Amniotic epithelial cell (primary cell): ENCODE data around the gene RNF215.
"Not testable (repeated sequence)": the region's sequence is repeated elsewhere in the genome, so short reads cannot be mapped to it uniquely, and the experiment has no call there.

Experiments
- DNase-seq: peaks from one replicate; pipeline ENCODE4 v3.0.0-alpha.2; 2010; ENCODE audit warnings: low read depth

The RNF215 gene

DNA sequence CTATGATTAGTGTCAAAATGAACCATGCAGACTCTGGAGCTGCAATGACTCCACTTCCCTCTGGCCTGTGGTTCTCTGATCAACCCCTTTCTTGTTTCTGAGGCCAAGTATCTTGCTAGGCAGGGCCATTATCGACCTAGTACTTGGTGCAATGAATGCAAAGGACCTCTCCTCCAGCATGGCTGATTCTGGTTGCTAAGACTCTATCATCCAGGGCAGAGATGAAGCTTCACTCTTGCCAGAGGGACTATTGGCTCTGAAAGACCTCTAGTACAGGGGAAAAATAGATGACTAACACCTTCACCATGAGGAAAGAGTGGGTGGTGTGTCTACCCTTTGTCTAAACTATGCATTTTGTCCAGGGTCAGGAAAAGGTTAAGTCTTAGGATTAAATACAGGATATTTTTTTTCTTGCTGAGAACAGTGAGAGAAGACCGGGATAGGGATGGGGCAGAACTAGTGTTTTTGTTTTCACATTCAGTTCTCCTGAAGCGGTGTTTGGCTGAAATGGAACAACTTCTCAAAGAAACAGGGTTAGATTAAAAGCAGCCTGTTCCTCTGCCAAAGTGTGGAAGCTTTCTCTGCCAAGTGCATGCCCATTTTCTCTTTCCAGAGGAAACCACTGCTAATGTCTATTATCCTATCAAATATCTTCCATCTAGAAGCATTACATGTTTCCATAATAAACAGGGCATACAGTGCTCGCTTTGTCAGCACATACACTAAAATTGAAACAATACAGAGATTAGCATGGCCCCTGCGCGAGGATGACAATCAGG, 33.3 kb upstream of the RNF215 start:
- DNase-seq, result peak; percentile 95

DNA sequence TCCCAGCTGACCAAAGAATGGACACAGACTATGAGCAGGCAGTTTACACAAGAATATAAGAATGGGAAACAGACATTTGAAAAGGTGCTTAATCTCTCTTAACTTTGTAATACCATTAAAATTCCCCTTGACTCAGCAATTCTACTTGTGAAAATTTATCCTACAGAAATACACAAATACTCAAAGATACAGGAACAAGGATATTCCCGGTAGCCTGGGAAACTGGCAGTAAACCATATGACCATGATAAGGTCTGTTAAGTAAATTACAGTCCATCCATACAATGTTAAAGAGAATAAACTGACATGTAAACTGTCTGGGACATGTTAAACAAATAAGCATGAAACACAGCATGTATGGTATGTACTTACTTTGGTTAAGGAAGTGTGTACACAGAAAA, 29.6 kb upstream of the RNF215 start:
- no peak for DNase-seq

DNA sequence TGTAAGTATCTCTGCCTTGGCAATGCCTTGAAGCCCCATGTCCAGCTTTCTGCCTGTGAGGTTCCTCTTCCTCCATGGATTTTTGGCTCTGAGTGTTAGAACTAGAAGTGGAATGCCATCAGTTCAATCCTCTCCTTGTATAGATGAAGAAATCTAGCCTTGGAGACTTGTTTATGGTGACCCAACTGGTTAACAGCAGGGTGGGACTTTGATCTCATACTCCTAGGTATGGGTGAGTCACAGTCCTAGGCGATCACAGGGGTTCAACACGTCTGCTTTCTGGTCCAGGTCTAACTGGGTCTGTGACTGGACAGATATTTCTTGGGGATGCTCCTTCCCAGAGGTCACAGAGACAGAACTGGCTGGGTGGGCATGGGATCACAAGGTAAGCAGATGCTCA, 29.2 kb upstream of the RNF215 start:
- DNase-seq, result no peak

DNA sequence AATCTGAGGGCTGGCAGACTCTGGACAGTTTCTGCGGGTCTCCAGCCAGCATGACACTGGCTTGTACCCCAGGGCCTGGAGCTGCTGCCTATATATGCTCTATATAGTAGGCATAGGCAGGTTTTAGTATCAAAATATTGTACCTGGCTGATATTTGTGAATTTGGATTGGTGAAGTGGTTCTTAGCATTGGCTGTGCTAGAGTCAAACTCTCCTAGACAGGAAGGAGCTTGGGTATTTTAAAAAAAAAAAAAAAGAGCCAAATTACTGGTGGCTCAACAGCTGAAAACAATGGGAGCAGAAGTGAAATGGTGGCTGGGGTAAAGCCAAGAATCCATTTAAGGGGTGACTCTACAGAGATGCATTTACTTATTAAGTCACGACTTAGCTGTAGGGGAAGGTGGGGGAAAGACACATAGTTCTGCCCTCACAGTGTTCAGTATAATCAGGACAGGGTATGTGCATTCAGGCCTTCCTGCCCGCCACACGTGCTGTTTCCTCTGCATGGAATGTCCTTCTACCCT, 27.4 kb upstream of the RNF215 start:
- DNase-seq, result no peak

DNA sequence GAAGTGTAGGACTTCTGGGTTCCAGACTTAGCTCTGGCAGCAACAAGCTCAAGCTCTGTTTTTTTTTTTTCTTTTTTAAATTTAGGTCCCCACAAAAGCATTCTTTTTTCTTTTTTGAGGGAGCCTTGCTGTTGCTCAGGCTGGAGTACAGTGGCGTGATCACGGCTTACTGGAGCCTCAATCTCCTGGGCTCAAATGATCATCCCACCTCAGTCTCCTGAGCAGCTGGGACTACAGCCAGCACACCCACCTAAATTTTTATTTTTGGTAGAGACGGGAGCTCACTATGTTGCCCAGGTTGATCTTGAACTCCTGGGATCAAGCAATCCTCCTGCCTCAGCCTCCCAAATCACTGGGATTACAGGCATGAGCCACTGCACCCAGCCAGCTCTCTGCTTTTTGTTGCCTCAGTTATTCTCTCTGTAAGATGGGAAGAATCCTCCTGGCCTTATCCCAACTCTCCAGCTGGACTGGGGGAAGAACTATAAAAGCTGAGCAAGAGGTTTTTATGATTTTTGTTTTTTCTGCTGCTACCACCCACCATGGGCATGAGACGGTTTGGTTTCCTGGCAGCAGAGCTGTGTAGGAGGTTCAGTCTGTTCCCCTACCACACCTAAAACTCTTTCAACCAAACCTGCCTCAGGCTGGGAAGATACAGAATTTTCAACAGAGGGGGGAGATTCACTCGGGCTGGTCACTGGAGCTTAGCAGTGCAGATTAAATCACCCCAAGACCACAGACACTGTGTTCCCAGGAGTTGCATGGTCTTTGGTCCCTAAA, 26.7 kb upstream of the RNF215 start:
- DNase-seq, result no peak

DNA sequence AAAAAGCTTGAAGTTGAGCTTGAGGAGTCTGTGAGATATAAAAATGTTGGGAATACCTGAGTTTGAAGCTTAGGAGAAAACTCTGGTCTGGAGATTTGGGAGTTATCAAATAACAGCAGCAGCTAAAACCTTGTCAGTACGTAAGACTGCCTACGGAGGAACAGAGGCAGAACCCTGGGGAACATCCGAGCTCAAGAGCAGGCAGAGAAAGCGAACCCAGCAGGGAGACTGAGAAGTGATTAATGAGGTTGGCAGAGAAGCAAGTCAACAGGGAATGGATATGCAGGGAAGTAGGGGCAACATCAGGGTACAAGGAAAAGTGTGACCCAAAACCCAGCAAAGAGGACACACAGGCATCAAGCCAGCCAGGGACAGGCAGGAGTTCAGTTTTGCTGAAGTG, 25.8 kb upstream of the RNF215 start:
- DNase-seq, result no peak

DNA sequence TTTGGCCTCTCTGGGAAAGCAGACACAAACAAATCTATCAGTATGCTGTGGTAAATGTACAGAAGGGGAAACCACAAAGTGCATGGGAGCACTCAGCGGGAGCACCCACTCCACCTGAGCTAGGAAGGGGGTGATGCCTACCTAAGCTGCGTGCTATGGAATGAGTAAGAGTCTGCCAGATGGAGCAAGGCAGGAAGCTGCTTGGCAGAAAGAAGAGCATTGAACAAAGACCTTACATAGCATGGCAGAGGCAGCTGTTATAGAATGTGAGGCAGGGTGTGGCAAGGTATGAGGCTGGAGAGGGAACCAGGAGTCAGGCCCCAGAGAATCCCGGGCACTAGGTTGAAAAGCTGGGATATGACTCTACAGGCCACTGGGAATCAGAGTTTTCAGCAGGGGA, 24.6 kb upstream of the RNF215 start:
- DNase-seq, result no peak

DNA sequence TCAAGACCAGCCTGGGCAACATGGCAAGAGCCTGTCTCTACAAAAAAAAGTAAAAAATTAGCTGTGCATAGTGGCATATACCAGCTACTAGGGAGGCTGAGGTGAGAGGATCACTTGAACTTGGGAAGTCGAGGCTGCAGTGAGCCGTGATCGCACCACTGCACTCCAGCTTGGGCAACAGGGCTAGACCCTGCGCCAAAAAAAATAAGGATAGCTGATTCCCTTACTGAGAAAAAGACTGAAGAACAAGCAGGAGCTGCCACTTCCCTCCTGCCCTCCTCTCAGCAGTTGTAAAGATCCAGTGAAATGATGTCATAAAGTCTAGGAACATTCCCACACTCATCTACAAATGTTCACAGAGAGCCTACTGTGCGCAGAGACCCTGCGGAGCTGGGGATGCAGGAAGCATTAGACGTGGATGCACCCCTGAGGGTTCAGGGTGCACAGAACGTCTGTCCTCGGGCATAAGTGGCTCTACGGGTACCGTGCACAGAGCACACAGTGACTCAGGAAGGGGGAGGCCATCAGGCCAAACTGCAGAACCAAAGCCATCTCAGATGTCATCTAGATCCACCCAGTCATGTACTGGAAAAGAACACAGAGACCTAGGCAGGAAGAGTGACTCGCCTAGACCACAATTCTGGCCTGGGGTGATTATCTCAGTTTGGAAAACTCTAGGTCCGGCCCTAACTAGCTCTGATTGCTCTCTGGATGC, 21.3 kb upstream of the RNF215 start:
- no peak for DNase-seq

DNA sequence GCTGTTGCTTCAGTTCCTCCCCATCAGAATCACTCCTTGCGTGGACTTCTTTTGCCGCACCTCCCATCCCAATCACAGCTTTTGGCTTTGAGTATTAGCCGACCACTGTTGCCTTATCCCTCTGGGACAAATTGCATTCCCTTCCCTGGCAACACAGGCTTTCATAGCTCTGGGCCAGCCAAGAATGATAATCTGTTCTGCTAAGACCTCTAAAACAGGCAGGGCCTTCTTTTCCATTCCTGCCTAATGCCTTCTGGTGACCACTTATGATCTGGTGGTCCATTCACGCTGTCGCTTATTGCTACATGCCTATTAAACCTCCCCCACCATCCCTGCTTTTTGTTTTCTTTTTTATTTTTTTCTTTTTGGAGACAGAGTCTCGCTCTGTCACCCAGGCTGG, 19.2 kb upstream of the RNF215 start:
- DNase-seq, result no peak

DNA sequence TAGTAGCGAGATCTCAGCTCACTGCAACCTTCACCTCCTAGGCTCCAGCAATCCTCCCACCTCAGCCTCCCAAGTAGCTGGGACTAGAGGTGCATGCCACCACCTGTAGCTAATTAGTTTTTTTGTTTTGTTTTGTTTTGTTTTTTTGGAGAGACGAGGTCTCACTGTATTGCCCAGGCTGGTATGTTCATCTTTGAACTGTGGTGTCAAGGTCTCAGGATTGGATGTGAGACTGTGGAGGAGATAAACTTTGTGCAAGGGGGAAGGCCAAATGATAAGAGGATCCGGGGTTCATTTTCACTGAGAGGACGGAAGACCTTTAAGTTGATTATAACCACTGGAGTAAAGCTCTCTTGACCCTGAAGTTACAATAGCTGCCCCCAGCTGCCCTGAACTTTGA, 18.5 kb upstream of the RNF215 start:
- no peak for DNase-seq

DNA sequence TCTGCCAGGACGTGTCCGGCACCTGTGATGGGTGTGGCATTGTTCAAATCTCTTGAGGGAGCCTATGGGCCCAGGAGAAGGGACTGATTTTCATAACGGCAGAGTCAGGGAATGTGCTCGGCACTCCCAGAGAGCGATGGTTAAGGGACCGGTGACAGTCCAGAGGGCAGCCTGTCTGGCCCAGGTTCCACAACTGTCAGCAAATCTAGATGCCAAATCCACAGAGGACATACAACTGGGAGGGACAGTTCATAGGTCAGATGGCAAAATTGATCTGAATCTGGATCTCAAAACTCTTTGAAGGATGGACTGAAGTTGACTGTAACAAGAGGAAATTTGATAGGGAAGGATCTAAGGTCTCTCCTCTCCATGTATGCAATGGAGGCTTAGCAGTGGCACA, 17.1 kb upstream of the RNF215 start:
- DNase-seq, result no peak

DNA sequence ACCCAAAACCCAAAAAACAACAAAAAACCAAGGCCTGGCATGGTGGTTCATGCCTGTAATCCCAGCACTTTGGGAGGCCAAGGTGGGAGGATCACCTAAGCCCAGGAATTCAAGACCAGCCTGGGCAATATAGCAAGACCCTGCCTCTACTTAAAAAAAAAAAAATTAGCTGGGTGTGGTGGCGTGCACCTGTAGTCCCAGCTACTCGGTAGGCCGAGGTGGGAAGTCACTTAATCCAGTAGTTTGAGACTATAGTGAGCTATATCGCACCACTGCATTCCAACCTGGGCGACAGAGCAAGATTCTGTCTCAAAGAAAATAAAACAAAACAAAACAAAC, 15.5 kb upstream of the RNF215 start:
- DNase-seq, result not testable (repeated sequence)

DNA sequence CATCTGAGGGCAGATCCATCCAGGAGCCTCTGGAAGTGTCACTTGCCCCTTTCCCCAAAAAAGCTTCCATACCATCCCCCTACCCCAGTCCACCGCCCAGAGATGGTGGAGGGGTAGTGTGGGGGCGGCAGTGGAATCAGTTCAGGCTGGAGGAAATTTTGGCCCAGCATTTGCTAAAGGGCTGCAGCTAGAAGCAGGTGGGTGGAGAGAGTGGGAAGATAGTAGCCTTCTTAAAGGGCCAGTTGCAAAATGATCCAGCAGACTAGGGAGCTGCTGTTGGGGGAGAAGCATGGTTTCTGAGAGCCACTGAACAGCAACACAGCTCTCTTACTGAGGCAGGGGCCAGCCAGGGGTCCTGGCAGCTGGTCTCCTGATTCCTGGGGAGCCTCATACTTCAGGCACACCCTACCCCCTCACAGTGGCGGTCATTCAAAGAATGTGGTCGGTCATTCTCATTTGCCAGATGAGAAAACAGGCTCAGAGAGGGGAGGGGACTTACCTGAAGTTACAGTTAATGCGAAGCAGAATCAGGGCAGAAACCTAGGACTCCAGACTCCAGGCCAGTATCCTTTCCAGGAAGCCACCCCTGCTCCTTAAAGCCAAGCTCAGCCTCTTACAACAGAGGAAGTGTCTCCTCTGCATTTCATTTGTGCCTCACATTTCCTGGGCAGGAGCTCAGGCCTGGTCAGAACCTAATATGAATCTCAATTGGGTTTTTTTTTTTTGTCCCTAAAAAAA, 15.0 kb upstream of the RNF215 start:
- no peak for DNase-seq

DNA sequence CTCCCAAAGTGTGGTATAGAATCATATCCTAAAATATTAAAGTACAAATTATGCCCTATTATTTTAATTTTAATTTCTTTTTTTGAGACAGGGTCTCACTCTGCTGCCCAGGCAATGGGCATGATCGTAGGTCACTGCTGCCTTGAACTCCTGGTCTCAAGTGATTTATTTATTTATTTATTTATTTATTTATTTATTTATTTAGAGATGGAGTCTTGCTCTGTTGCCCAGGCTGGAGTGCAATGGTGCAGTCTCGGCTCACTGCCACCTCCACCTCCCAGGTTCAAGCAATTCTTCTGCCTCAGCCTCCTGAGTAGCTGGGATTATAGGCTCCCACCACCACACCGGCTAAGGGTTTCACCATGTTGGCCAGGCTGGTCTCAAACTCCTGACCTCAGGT, 13.8 kb upstream of the RNF215 start:
- not testable (repeated sequence) for DNase-seq

DNA sequence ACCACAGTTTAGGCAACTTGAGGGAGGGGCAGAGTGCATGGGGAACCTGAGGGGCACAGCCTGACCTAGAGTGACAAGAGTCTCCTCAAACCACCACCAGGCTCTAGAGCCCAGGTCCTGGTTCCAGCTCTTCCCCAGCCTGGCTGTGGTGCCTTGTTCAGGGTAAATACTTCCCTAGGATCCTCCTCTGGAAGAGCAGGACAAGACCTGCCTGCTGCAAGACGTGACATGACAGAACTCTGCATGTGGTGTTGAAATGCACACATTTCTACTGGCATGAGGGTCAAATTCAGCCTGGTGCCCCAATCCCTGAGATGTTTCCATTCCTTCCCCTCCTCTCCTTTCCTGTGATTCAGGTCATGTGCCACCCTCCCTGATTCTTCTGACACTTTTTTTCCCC, 12.9 kb upstream of the RNF215 start:
- no peak for DNase-seq

DNA sequence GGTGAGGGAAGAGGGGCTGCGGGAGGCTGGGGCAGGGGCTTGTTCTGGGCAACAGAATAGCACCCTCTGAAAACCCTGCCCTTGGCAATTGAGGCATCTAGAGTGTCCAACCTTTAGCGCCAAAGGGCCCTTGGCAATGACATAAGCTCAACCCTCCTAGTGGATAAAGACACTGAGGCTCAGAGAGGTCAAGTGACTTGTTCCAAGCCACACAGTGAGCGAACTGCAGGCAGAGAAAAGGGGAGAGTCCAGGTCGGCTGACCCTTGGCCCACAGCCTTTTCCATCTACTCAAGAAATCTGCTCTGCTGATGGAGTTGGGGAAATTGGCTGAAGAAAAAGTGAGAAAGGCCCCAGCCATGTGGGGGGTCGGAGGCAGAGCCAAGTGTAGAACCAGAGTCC, 12.5 kb upstream of the RNF215 start:
- DNase-seq, result no peak

DNA sequence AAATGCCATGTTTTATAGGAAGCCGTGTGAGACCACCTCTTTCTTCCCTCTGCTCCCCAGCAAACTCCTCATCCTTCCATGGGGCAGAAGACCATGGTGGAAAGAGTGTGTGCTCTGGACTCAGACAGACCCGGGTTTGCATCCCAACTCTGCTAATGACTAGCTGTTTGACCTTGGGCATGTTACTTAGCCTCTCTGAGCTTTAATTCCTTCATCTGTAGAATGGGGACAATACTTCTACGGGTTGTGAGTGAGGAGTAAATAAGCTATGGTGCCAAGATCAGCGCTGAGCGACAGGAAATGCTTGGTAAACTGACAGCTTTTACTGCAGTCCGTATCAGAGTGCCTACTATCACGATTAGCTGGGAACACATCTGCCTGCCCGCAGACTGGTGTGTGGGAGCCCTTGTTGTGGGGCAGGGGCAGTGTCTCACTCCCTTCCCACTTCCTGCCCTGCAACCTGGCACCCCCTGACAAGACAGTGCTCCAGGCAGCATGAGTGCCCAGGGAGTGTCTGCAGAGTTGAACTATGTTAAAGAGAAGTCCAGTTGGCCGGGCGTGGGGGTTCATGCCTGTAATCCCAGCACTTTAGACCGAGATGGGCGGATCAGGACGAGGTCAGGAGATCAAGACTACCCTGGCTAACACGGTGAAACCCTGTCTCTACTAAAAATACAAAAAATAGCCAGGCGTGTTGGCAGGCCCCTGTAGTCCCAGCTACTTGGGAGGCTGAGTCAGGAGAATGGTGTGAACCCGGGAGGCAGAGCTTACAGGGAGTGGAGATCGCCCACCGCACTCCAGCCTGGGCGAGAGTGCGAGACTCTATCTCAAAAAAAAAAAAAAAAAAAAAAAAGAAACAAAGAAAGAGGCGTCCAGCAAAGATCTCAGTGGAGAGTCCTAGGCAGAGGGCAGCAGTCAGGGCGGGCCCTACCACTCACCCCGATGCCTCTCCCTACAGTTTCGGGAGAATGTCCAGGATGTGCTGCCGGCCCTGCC, 11.8 kb upstream of the RNF215 start:
- peak; percentile 31 for DNase-seq

DNA sequence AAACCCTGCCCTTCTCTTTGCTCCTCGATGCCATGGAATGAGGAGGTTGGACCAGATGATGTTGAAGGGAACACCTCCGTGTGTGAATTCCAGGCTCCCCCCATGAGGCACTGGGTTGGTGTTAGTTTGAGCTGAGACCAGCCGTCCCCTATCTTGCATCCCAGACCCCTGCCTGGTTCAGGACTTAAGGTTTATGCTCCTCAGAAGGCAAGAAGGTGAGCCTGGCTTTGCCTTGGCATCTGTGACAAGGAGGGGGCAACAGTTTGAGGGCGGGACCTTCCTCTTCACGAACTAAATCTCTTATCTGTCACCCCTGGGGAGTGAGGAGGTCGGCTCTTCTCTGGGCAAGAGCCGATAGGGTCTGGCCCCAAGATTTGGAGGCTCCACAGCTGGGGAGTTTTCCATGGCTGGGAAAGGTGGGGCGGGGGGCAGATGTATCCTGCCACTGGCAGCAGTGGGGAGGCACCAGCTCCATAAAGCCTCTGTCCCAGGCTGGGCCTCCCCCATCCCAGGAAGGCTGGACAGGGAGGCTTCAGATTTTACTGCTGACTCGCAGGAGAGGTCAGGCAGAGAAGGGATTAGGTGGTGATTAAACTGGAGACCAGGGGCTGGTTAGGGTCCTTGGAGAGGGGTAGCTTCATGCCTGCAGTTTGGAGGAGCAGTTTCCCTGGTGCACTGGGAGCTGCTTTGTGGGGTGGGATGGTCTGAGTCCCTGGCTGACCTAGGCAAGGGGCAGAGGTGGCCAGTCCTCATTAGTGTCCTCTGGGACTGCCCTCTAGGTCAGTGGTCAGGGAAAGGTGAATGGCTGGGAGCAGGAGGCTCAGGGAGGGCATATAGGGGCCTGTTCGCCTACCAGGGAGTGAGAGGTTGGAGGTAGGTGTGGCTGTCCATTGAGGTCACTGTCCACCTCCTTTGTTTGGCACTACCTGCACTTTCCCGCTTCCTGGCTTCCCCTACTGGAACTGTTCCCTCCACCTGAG, 10.7 kb upstream of the RNF215 start:
- DNase-seq, result no peak

DNA sequence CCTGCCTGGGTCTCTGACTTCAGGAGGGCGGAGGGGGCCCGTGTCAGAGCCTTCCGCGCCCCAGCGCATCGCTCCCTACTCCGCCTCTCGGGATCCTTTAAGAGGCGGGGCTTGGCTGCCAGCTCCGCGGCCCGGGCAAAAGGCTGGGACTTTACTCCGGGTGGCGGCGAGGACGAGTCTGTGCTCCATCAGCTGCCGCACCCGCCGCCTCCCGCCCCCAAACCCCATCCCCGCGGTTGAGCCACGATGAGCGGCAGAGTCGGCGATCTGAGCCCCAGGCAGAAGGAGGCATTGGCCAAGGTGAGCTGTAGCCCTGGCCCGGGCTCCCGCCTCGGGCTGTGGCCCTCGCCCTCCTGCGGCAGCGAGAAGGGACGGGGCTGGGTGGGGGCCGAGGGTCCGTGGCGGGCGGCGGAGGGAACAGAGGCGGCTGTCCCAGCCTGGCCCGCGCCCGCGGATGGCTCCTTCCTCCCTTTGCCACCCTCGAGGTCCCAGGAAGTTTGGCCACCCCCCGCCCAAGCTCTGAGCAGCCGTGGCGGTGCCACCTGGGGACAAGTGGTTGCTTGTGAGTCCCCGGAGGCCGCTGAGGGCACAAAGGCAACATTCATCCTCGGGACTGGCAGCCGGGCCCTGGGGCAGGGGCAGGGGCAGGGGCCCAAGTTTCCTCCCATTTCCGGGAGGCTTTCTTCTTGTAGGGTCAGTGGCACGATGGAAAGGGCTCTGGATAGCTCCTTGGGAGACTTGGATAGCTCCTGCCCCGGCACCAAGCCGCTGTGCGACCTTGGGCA, 9.9 kb upstream of the RNF215 start, which contains the start of gene SEC14L2:
Gene SEC14L2, plus strand, starts transcription at position 148 of the 785 bp plus-strand sequence. Its CDS starts 99 bp downstream, at position 247.
- DNase-seq, result peak; percentile 23
